ENCODE data around the gene KRTAP21-3.

DNA sequence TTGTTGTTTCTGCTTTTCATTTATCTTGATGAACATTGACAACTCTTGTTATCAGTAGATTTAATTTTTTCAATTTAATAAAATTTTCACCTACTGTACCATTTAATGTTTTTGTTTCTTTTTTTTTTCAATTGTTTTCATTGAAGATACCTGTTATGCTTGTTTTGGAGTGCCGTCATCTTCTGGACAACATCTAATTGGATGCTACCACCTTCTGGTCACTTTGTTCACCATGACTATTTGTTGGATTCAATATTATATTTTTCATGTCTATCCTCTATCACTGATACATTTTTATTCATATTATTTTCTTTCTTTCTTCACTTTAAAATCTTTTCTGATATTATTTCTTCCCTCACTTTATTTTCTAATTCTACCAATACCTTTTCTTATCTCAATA, 14.4 kb upstream of the KRTAP21-3 start:
- TF ChIP-seq, protein P1, sequence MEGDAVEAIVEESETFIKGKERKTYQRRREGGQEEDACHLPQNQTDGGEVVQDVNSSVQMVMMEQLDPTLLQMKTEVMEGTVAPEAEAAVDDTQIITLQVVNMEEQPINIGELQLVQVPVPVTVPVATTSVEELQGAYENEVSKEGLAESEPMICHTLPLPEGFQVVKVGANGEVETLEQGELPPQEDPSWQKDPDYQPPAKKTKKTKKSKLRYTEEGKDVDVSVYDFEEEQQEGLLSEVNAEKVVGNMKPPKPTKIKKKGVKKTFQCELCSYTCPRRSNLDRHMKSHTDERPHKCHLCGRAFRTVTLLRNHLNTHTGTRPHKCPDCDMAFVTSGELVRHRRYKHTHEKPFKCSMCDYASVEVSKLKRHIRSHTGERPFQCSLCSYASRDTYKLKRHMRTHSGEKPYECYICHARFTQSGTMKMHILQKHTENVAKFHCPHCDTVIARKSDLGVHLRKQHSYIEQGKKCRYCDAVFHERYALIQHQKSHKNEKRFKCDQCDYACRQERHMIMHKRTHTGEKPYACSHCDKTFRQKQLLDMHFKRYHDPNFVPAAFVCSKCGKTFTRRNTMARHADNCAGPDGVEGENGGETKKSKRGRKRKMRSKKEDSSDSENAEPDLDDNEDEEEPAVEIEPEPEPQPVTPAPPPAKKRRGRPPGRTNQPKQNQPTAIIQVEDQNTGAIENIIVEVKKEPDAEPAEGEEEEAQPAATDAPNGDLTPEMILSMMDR (IDR thresholded peaks at IDR 0.05; ENCODE audit: poor library complexity, severe bottlenecking): no peak
- TF ChIP-seq SMC3 (conservative IDR thresholded peaks at IDR 0.05; ENCODE audit: poor library complexity): no peak
- TF ChIP-seq TAF1 (IDR thresholded peaks at IDR 0.05; ENCODE audit: low read depth): no peak
- no peak for TF ChIP-seq MXI1 (conservative IDR thresholded peaks at IDR 0.05; ENCODE audit: poor library complexity, severe bottlenecking)
- no peak for TF ChIP-seq EZH2 (IDR thresholded peaks at IDR 0.05; ENCODE audit: borderline replicate concordance, insufficient read depth, low read length, poor library complexity, severe bottlenecking)
- no peak for TF ChIP-seq EP300 (conservative IDR thresholded peaks at IDR 0.05; ENCODE audit: poor library complexity, severe bottlenecking)
- TF ChIP-seq POLR2AphosphoS5 (IDR thresholded peaks at IDR 0.05): no peak

All from neural cell (in vitro differentiated cells).